Measurements from ENCODE around the gene TAF1B. TPM values are rescaled to one million over a fixed set of nuclear protein-coding genes. Genes with fewer than 3 reads are reported as not detected.

TAF1B gene
- total RNA-seq, 1 experiment from 2014 or later: 29.9 TPM

DNA sequence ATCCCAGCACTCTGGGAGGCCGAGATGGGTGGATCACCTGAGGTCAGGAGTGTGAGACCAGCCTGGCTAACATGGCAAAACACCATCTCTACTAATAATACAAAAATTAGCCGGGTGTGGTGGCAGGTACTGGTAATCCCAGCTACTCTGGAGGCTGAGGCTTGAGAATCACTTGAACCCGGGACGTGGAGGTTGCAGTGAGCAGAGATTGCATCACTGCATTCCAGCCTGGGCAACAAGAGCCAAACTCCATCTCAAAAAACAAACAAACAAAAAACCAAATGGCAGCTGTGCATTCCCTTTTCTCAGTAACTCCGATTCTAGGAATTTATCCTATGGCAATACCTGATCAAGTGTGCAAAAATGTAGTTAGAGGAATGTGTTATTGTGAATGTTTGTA is 103.5 kb downstream of the TAF1B start:
- Histone ChIP-seq H3K23me2 (ENCODE audit: insufficient read length, low read depth, low read length, poor library complexity, severe bottlenecking) (peaks cover 6% of the 10 kb centered on the region), H3K18ac (ENCODE audit: insufficient read length, low read depth, low read length) (no peak overlapping the region), H2BK120ac (ENCODE audit: low read depth, low read length, poor library complexity, severe bottlenecking) (no peak overlapping the region), H2BK20ac (ENCODE audit: low read depth, low read length, poor library complexity, severe bottlenecking) (no peak overlapping the region), H4K20me1 (ENCODE audit: control insufficient read depth, insufficient read depth, insufficient read length) (no peaks in the 10 kb centered on the region), H4K91ac (ENCODE audit: insufficient read length, low read depth, low read length) (no peak overlapping the region), H3K23ac (ENCODE audit: insufficient read length, low read depth, low read length) (no peak overlapping the region), H4K5ac (ENCODE audit: insufficient read length, low read depth, low read length) (no peak overlapping the region), H3K4ac (ENCODE audit: low read depth, low read length) (no peak overlapping the region), H2AFZ (ENCODE audit: low read length) (no peak overlapping the region), H3K14ac (ENCODE audit: insufficient read depth, low read length) (no peak overlapping the region), H3K79me2 (ENCODE audit: insufficient read depth, low read length) (no peaks in the 10 kb centered on the region), H2BK12ac (ENCODE audit: insufficient read length, low read depth, low read length) (no peak overlapping the region), H3K27ac (ENCODE audit: insufficient read length, low read depth, low read length) (no peak overlapping the region), H3K27me3 (ENCODE audit: insufficient read depth, low read length) (peaks cover 6% of the 10 kb centered on the region; the same call in 1 of the 2 replicates), H2BK15ac (ENCODE audit: low read depth, low read length) (no peak overlapping the region), H3K56ac (ENCODE audit: insufficient read length, low read depth, low read length) (no peak overlapping the region), H3K9me3 (ENCODE audit: control insufficient read depth, low read depth, low read length) (no peaks in the 10 kb centered on the region), H3K9ac (ENCODE audit: extremely low read depth, insufficient read length, low read length) (no peak overlapping the region), H2BK5ac (ENCODE audit: insufficient read length, low read length) (no peak overlapping the region), H4K8ac (replicated peaks; ENCODE audit: insufficient read length, low read depth, low read length) (no peak overlapping the region), H3K4me2 (ENCODE audit: insufficient read depth, insufficient read length, low read length) (no peak overlapping the region), H2AK5ac (ENCODE audit: insufficient read length, low read length) (no peak overlapping the region), H3K4me1 (ENCODE audit: insufficient read depth, low read length) (no peaks in the 10 kb centered on the region), H3K79me1 (ENCODE audit: insufficient read depth, low read depth, low read length, poor library complexity, severe bottlenecking) (no peaks in the 10 kb centered on the region), H3T11ph (ENCODE audit: low read length) (no peak overlapping the region)
- no CpG with 5 or more reads among the region's 5 CpGs for WGBS (ENCODE audit: extremely low coverage, insufficient read length, low lambda C conversion rate)
- no peak for TF ChIP-seq CTCF (conservative IDR thresholded peaks at IDR 0.05)
- no peak for DNase-seq
- Mint-ChIP-seq H3K27ac (no peak overlapping the region), H3K36me3 (ENCODE audit: insufficient read depth in 1 of 3, low read depth in 3 of 3) (no peaks in the 10 kb centered on the region; a peak in 2 of 7 replicates), H3K9me3 (no peaks in the 10 kb centered on the region), H3K4me3 (no peak overlapping the region), H3K4me1 (peaks cover 5 to 14% of the 10 kb centered on the region in 2 experiments; a peak in 3 of 4 replicates), H3K27me3 (ENCODE audit: low read depth) (peaks cover 50% of the 10 kb centered on the region)
